RWPE1 (cell line): ENCODE data around the gene DNAH11.

Experiments used
- CTCF ChIA-PET: fragments of 350-600 bp; sonication (Branson Sonifier 250); formaldehyde crosslinking; extraction: SDS; loops from one replicate; lab custom pipeline; 2021; lab: Yijun Ruan, JAX
- POLR2A ChIA-PET: fragments of 400-600 bp; formaldehyde crosslinking; extraction: SDS; loops from one replicate; lab custom pipeline; 2020; ENCODE audit warnings: antibody characterized with exemption; ENCODE audit not compliant: low non-redundant PET; lab: Yijun Ruan, JAX
- DNase-seq: peaks from one replicate; pipeline ENCODE4 v3.0.0; 2012; ENCODE audit warnings: low spot score
- H3K27ac ChIP-seq: fragments of 450-650 bp; 2 replicates; pipeline ENCODE4 v1.5.1; 2017
- TF ChIP-seq, protein P1 (sequence below): fragments of 450-650 bp; conservative IDR thresholded peaks from 2 replicates; pipeline ENCODE4 v1.5.1; 2017; ENCODE audit warnings: low read depth, mild to moderate bottlenecking

Gene DNAH11

DNA sequence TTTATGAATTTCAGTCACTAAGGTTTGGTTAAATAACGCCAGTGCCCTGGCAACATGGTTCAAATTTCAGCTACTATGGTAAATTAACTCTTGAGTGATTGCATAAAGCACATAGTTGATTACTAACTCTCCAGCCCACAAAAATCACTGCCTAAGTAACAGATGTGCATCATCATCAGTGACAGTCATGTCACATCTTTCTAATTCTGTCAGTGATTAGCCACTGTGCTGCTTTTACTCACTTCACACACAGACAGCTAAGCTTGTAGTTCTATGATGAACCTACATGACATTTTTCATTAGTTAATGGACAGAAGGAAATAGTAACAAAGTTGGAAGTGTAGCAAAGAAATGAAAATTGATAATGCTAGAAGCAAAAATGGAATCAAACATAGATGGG lies 108.9 kb downstream of the DNAH11 start:
- no peak for DNase-seq
- H3K27ac ChIP-seq, result no peak overlapping the region
- TF ChIP-seq, protein P1, sequence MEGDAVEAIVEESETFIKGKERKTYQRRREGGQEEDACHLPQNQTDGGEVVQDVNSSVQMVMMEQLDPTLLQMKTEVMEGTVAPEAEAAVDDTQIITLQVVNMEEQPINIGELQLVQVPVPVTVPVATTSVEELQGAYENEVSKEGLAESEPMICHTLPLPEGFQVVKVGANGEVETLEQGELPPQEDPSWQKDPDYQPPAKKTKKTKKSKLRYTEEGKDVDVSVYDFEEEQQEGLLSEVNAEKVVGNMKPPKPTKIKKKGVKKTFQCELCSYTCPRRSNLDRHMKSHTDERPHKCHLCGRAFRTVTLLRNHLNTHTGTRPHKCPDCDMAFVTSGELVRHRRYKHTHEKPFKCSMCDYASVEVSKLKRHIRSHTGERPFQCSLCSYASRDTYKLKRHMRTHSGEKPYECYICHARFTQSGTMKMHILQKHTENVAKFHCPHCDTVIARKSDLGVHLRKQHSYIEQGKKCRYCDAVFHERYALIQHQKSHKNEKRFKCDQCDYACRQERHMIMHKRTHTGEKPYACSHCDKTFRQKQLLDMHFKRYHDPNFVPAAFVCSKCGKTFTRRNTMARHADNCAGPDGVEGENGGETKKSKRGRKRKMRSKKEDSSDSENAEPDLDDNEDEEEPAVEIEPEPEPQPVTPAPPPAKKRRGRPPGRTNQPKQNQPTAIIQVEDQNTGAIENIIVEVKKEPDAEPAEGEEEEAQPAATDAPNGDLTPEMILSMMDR, result no peak
- ChIA-PET CTCF (no interaction called here), POLR2A (no interaction called here)

DNA sequence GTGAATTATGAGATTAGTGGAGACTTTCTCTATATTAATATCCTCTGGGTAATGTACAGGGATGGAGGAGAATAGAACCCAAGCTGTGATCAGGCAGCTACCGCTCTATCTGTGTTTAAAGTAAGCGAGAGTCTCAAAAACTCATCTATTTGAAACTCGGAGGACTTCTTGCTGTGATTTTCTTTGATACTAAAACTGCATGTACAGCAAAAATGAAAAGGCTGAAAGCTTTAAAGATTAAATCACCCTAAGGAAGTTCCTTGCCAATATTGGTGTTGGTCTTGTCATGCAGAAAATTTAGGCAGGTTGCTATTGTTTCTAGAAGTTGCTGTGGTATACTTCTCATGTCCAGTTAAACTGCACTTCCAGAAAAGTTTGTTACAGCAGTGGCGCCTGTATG lies 110.8 kb downstream of the DNAH11 start:
- TF ChIP-seq, protein P1, result no peak
- POLR2A ChIA-PET, result no interaction called here
- no peak for DNase-seq
- CTCF ChIA-PET, result interaction anchor here (0.6 kb wide), 1 partner anchor 827 kb away, joined by 3 read pairs; no protein-coding TSS in a partner anchor
- no peak overlapping the region for H3K27ac ChIP-seq

GRCh38 chr7:21656081-21656480 lies 113.2 kb downstream of the DNAH11 start:
- DNase-seq, result no peak
- ChIA-PET CTCF (interaction anchor here (0.5 kb wide), 1 partner anchor 892 kb away, joined by 3 read pairs; no protein-coding TSS in a partner anchor), POLR2A (no interaction called here)
- H3K27ac ChIP-seq, result no peak overlapping the region
- TF ChIP-seq, protein P1, result no peak

DNA sequence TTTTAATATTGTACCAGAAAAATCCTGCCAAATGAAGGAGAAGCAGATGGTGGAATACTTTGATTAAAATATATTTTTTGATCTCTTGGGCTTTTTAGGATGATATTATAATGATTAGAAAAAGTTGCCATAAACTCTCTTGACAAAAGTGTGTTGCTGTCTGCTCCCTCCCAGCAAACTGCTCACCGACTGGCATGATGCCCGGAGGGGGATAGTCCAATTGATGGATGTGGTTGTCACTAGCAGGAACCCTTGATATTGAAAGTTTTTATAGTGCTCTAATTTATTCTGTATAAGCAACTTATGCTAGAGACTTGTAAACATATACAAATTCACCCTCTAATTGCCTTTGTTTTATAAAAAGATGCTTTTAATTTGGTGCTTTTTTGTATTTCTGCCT lies 114.0 kb downstream of the DNAH11 start:
- H3K27ac ChIP-seq, result no peak overlapping the region
- no peak for DNase-seq
- POLR2A ChIA-PET, result no interaction called here
- TF ChIP-seq, protein P1, result no peak
- CTCF ChIA-PET, result no interaction called here

- CTCF ChIA-PET, result interaction anchor here (0.7 kb wide), 1 partner anchor 9 kb away, joined by 4 read pairs; no protein-coding TSS in a partner anchor
- POLR2A ChIA-PET, result no interaction called here
- TF ChIP-seq, protein P1, result no peak
- no peak overlapping the region for H3K27ac ChIP-seq
- DNase-seq, result no peak
Measured at GRCh38 chr7:21670496-21670895, 127.7 kb downstream of the DNAH11 start.

DNA sequence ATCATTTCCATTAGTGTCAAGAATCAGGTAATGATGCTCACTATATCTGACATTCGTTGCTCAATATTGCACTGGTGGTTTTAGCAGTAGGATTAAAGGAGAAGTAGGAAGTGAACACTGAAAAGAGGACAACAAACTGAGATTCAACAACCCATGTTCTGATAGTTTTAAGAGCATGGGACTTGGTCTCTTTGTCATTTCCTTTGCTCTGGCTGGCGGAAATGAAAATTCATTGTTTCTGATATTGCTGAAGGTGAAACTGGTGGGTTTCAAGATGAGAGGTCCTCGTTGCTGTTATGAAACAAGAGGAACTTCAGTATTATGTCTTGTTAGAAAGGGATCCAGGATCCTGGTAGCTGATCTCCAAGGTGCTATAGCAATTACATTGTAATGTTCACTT lies 129.0 kb downstream of the DNAH11 start:
- ChIA-PET CTCF (no interaction called here), POLR2A (no interaction called here)
- no peak overlapping the region for H3K27ac ChIP-seq
- TF ChIP-seq, protein P1, result no peak
- no peak for DNase-seq

DNA sequence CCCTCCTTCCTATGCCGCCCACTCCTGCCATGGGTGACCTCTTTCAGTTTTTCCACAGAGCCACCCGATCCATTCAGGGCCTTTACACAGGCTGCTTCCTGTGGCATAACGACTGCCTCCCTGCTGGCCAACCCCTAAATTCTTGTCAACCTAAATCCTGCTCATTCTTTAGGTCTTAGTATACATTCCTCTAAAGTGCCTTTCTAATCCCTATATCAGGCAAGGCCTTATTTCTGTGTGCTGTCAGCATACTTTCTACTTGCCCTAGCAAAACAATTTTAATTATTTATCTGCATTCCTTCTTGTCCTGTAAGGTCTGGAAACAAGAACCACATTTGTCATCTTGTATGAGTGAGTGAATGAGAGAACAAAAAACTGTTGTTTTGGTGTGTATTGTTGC lies 132.4 kb downstream of the DNAH11 start:
- no peak for DNase-seq
- ChIA-PET CTCF (no interaction called here), POLR2A (no interaction called here)
- H3K27ac ChIP-seq, result no peak overlapping the region
- TF ChIP-seq, protein P1, result no peak
